Astrocyte of the cerebellum (primary cell): ENCODE data around the gene ARID4B.

Experiments
- DNase-seq: peaks from one replicate; pipeline ENCODE4 v3.0.0-alpha.2; 2011; ENCODE audit warnings: low read depth
- H3K4me3 ChIP-seq: 2 replicates; pipeline ENCODE4 v1.5.1; 2011; ENCODE audit warnings: mild to moderate bottlenecking, low read depth, low read length, moderate library complexity
- CTCF ChIP-seq: IDR thresholded peaks from 2 replicates; pipeline ENCODE4 v1.5.1; 2012; ENCODE audit warnings: low read length, low read depth, moderate library complexity, mild to moderate bottlenecking; ENCODE audit errors: missing control alignments
- in situ Hi-C: cut with HindIII; loops from 2 replicates; pipeline ENCODE4 v1.10.0; 2017; ENCODE audit warnings: low sequenced_read_pairs

ARID4B gene

DNA sequence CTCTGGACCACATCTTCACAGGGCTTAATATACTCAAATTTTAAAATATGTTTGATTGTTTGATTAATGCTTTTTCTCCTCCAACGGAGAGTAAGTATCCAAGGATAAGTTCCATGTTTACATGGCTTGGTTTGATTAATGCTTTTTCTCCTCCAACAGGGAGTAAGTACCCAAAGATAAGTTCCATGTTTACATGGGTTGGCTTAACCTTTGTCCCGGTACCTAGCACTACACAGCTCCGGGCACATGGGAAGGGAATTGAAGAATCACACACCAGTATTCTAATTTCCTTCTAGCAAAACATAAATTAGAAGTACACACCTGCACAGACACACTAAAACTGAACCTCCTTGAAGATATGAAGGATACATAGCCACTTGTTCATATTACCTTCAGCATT lies 77.5 kb downstream of the ARID4B start:
- no peak for TF ChIP-seq CTCF
- in situ Hi-C loops: no loop called here
- H3K4me3 ChIP-seq: no peak overlapping the region
- no peak for DNase-seq

DNA sequence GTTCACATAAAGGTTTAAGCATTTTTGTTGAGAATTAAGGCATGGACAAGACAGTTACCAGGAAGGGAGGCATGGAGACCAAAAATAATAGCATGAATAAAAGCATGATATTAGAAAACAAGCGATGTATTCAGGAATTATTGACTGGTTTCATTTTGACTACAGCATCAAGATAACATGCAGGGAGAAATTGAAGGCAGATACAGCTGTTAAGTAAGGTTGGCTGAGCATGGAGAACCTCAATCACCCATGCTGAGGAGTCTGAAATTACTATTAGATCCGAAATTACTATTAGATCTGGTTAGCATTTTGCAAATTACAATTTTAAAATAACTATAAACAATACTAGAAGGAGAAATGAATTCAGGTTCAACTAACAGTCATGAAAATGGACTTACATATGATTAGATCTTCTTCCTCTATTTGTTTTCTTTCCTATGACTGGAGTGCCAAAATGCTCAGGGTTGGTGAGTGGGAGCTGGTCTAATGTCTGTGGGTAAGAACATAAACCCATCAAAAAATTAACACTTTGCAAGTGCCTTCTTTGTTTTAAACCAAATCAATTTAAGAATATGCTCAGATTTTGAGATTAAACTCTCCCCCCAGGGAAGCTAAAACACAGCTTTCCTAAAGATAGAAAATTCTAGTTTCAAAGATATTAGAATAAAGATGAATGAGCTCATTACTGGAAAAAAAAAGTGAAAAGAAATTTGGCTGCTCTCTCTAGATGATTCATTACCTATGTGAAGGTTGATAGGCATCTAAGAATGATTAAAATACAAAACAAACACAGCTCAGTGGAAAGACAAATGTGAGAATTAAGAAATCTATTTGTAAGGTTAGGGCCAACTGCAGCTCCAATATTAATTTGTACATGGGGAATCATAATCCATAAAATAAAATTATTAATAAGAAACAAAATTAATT lies 81.7 kb downstream of the ARID4B start:
- TF ChIP-seq CTCF: no peak
- no peak for DNase-seq
- H3K4me3 ChIP-seq: no peak overlapping the region
- in situ Hi-C loops: no loop called here

DNA sequence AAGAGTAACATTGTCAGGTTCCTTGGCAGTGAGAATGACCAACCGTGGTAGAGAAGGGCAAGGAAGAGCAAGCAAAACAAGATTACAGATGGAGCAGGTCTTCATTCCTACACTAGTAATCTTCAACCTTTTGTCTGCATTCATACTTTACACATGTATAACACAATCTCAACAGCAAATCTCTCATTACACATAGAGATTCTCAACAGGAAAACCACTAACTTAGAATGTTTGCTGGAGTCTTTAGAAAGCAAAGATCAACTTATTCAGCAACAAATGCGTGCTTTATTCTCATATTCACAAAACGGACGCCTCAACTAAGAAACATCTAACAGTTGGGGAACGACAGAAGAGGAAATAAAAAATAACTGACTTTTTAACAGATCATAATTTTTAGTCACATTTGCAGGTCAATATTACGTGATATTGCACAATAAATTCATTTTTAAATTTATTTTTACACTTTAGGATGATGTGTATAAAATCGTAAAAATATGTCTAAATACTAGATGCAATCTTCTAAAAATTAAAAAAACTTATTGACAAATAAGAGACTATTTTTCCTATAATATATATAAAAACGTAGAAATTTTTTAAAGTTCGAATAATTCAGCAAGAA lies 82.9 kb downstream of the ARID4B start:
- TF ChIP-seq CTCF: no peak
- in situ Hi-C loops: no loop called here
- DNase-seq: no peak
- H3K4me3 ChIP-seq: no peak overlapping the region

DNA sequence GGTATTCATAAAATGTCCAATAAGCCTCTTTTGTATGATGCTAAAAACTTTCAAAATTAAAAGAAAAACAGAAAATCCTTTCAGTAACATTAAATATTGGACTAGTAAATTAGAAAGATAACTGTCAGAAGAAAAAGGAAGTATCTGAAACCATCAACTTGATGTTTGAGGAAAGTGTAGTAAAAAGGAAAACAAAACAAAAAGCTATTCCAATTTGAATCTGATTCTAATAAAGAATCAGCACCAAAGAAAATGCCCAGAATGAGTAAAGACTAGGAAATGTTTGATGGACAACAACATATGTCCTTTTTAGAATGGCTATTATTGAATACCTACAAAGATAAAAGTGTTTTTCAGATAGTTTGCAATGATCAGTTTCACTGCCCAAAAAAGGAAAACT lies 87.0 kb downstream of the ARID4B start:
- no peak overlapping the region for H3K4me3 ChIP-seq
- no peak for TF ChIP-seq CTCF
- in situ Hi-C loops: no loop called here
- no peak for DNase-seq

DNA sequence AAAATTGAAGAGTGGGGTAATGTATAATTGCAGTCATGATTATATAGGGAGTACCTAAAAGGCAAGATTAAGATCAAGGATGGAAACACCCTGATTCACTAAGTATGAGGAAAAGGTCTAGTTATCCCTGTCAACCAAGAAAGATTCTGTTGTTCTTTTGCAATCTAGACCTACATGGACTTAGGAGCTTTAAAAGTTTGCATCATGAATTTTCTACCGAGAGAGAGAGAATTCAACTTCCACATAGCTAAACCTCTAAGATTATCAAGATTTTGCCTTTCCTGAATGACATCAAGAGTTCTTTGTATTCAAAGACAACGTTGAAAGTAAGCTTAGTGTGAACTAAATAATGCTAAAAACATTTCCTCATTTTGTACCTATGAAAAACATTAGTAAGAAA lies 88.1 kb downstream of the ARID4B start:
- DNase-seq: no peak
- H3K4me3 ChIP-seq: no peak overlapping the region
- TF ChIP-seq CTCF: no peak
- in situ Hi-C loops: no loop called here

DNA sequence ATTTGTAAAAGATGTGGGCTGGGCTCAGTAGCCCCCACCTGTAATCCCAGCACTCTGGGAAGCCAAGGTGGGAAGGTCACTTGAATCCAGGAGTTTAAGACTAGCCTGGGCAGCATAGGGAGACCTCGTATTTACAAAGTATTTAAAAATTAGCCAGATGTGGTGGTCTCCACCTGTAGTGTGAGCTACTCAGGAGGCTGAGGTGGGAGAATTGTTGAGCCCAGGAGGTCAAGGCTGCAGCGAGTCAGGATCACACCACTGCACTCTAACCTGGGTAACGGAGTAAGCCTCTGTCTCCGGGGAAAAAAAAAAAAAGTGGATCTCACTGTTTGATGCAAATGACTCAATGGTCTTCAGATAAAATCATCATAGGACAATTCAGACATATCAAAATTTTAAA lies 89.4 kb downstream of the ARID4B start:
- no peak overlapping the region for H3K4me3 ChIP-seq
- DNase-seq: no peak
- TF ChIP-seq CTCF: no peak
- in situ Hi-C loops: no loop called here
